Testis (tissue), 2 donors: ENCODE results near the gene CCDC7.

Source experiments
- CTCF ChIP-seq, 3 experiments: fragments of 450-650 bp in 2 of 3; fragments of 200-600 bp in 1 of 3; sonication (generic) in 1 of 3; IDR thresholded peaks; one replicate each; pipeline ENCODE4 v1.5.1; 2016 to 2019; ENCODE audit warnings: antibody characterized with exemption in 3 of 3, mild to moderate bottlenecking in 2 of 3, moderate library complexity in 1 of 3
- POLR2A ChIP-seq: fragments of 450-650 bp; IDR thresholded peaks from one replicate; pipeline ENCODE4 v1.6.1; 2017; ENCODE audit warnings: antibody characterized with exemption, mild to moderate bottlenecking, moderate library complexity

- no peak for TF ChIP-seq CTCF (IDR thresholded peaks at IDR 0.05)
- no peak for TF ChIP-seq POLR2A
These were observed 94.9 kb downstream of the CCDC7 start for GRCh38 chr10:32540691-32541470.
